H1 (cell line): ENCODE measurements around the gene CD84. TPM values are rescaled to one million over a fixed set of nuclear protein-coding genes. Genes with fewer than 3 reads are reported as not detected.

Experiments used
- ASH2L ChIP-seq: fragments of 200-600, 300-600 bp; sonication (generic); IDR thresholded peaks from one replicate; pipeline ENCODE4 v1.7.1; 2017; ENCODE audit warnings: low read length
- RNF2 ChIP-seq: fragments of 200-900, 300-1000 bp; sonication (generic); IDR thresholded peaks from 2 replicates; pipeline ENCODE4 v1.7.1; 2016; ENCODE audit warnings: borderline replicate concordance, low read depth, mild to moderate bottlenecking, antibody characterized with exemption, low read length; ENCODE audit not compliant: poor library complexity, severe bottlenecking; ENCODE audit errors: missing control alignments
- TAF7 ChIP-seq: optimal IDR thresholded peaks from 2 replicates; pipeline ENCODE3; 2011; ENCODE audit warnings: low read depth, mild to moderate bottlenecking, inconsistent platforms, low read length, moderate library complexity, borderline replicate concordance
- polyA plus RNA-seq, 7 experiments: library from polyadenylated mRNA; depleted of rRNA in 3 of 7; stranded (reverse) in 5 of 7; unstranded in 2 of 7; fragments of >200 nt in 5 of 7; fragments of 200-250 nt in 2 of 7; gene quantifications; 1 replicate in 5 of 7; 2 replicates in 1 of 7; 4 replicates in 1 of 7; pipeline versions ENCODE4 v1.2.1 to v1.2.3, GENCODE V29; 2011 to 2013; ENCODE audit warnings: missing spikeins in 2 of 7, mixed read lengths in 2 of 7
- total RNA-seq: library from RNA; stranded (reverse); fragmentation: NEBNext Ultra II Directional; extraction: Animal tissue kit (Norgen Biotek cat#: 25700); gene quantifications from 2 replicates; pipeline ENCODE4 v1.2.1, GENCODE V29; 2021
- TF ChIP-seq, protein P1 (sequence below), 3 experiments: IDR thresholded peaks; 1 replicate in 2 of 3; 2 replicates in 1 of 3; pipeline versions ENCODE4 v1.5.1 to v1.6.1; 2011; ENCODE audit warnings: low read length in 3 of 3, mild to moderate bottlenecking in 3 of 3, inconsistent platforms in 2 of 3, low read depth in 1 of 3, moderate library complexity in 1 of 3; ENCODE audit not compliant: insufficient read depth in 1 of 3; ENCODE audit errors: control extremely low read depth in 1 of 3
- TF ChIP-seq, protein P2 (sequence below): IDR thresholded peaks from 2 replicates; pipeline ENCODE4 v1.6.1; 2012; ENCODE audit warnings: inconsistent platforms

CD84 gene
- total and polyA plus RNA-seq, 2 of the 8 experiments (the other 6 are each of a cell fraction or from before 2014, with no cell fraction given) = not detected

DNA sequence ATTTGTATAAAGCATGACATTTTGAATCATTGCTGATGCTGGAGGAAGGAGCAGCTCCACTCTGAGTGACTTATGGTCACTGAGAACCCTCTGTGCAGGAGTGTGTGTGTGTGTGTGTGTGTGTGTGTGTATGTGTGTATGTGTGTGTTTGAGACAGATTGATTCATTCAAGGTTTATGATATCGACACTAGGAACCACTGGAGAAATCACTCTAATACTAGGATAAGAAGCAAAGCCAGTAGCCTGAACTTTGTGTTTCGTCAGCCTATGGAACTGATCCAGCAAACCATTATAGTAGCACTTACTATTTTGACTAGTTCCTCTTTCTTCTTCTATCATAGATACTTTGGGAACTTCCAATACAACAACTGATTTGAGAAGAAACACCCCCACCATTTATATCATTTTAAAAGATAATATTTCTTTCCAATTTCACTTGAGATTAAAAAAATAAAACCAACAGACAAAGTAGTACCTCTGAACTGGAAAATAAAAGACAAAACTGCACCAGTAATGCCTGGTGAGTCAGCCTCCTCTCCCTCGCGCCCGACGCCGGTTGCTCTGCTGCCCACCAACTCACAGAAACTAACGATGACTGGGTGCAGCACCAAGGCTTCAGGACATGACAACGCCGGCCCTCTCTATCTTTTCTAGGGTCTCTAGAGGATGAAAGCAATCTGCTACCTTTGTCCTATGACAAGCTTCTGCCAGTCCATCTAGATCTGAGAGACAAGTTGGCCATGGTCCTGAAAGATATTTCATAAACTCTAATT is 46.6 kb upstream of the CD84 start (continued):
- TF ChIP-seq, protein P1, sequence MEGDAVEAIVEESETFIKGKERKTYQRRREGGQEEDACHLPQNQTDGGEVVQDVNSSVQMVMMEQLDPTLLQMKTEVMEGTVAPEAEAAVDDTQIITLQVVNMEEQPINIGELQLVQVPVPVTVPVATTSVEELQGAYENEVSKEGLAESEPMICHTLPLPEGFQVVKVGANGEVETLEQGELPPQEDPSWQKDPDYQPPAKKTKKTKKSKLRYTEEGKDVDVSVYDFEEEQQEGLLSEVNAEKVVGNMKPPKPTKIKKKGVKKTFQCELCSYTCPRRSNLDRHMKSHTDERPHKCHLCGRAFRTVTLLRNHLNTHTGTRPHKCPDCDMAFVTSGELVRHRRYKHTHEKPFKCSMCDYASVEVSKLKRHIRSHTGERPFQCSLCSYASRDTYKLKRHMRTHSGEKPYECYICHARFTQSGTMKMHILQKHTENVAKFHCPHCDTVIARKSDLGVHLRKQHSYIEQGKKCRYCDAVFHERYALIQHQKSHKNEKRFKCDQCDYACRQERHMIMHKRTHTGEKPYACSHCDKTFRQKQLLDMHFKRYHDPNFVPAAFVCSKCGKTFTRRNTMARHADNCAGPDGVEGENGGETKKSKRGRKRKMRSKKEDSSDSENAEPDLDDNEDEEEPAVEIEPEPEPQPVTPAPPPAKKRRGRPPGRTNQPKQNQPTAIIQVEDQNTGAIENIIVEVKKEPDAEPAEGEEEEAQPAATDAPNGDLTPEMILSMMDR (IDR thresholded peaks at IDR 0.05; ENCODE audit: control extremely low read depth in 1 of 3, insufficient read depth in 1 of 3, low read depth in 1 of 3, low read length in 3 of 3) = no peak
- TF ChIP-seq, protein P2, sequence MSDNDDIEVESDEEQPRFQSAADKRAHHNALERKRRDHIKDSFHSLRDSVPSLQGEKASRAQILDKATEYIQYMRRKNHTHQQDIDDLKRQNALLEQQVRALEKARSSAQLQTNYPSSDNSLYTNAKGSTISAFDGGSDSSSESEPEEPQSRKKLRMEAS = no peak
- TF ChIP-seq TAF7 (no peak), RNF2 (no peak), ASH2L (no peak)
